Hematopoietic multipotent progenitor cell treated with erythropoietin and hydrocortisone succinate and interleukin-3 and kit ligand, for 17 days (in vitro differentiated cells): ENCODE data around the gene TTC16.

ENCODE experiments used
- DNase-seq: peaks from one replicate; pipeline ENCODE4 v3.0.0-alpha.2; 2015; ENCODE audit warnings: low spot score

The TTC16 gene

GRCh38 chr9:127720031-127720864 is 4.4 kb downstream of the TTC16 start:
- DNase-seq, result no peak

DNA sequence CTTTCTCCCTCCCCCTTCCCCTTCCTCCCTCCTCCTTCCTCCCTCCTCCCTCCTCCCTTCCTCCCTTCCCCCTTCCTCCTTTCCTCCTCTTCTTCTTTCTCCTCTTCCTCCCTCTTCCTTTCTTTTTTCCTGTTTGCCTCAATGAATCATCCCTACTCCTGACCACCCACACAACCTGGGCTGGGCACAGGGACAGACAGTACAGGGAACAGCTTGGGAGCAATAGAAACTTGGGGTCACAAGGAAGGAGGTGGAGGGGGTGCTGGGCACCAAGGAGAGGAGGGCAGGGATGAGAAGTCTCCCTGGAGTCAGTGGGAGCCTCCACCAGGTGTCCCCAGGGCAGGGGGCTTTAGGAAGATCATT is 5.0 kb downstream of the TTC16 start:
- no peak for DNase-seq

- DNase-seq, result no peak
Measured at GRCh38 chr9:127721391-127721821, 5.5 kb downstream of the TTC16 start.

- no peak for DNase-seq
Measured at GRCh38 chr9:127722055-127722745, 6.3 kb downstream of the TTC16 start.

GRCh38 chr9:127723013-127723412 is 7.1 kb downstream of the TTC16 start:
- no peak for DNase-seq

DNA sequence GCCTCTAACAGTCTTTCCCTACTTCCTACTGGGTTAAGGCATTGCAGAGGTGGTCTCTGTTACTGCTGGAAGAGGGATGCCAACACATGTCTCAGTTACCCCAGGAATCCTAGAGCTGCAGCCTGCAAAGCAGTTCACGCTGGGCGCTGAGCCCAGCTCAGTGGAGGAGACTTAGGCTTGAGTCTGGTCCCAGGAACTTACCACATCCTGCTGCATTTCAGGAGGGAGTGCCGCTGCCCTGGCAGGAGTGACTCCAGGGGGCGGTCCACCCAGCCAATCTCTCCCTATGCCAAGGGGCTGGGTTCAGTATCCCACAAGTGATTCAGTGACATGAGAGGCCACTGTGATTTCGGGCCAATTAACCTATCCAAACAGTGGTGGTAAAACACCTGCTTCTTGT is 7.6 kb downstream of the TTC16 start:
- DNase-seq, result no peak

- DNase-seq, result no peak
Measured at GRCh38 chr9:127724012-127724411, 8.1 kb downstream of the TTC16 start.

DNA sequence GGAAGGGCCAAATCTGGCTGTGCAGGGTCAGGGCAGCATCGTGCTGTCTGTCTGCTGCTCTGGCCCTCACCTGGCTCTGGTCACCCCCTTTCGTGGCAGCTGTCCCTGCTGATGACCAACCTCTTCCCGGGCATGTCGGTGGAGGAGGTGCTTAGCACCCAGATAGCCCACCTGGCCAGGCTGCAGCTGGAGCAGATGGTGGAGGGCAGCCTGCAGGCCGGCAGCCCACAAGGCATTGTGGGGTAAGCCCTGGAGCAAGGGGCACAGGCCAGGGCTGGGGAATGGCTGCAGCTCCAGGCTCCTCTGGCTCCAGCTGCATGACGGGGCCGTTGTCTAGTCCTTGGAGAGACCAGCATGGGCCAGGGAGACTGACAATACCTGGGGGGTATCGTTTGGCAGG is 11.0 kb downstream of the TTC16 start:
- DNase-seq, result no peak

DNA sequence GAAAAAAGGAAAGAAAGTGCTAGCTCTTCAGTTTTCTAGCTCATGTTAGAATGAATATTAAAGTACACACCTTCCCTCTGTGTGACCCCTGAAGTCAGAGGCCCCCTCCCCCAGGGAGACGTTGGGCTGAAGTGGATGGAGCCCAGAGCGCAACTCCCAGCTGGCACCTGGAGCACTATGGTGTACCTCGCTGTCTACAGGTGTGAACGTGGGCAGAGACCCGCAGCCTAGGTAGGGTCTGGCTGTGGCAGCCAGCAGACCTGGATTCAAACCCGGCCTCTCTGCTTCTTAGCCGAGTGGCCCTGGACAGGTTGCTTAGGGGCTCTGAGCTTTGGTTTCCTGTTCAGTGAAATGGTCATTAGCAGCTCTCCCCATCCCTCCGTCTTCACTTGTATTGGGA is 12.9 kb downstream of the TTC16 start:
- no peak for DNase-seq

DNA sequence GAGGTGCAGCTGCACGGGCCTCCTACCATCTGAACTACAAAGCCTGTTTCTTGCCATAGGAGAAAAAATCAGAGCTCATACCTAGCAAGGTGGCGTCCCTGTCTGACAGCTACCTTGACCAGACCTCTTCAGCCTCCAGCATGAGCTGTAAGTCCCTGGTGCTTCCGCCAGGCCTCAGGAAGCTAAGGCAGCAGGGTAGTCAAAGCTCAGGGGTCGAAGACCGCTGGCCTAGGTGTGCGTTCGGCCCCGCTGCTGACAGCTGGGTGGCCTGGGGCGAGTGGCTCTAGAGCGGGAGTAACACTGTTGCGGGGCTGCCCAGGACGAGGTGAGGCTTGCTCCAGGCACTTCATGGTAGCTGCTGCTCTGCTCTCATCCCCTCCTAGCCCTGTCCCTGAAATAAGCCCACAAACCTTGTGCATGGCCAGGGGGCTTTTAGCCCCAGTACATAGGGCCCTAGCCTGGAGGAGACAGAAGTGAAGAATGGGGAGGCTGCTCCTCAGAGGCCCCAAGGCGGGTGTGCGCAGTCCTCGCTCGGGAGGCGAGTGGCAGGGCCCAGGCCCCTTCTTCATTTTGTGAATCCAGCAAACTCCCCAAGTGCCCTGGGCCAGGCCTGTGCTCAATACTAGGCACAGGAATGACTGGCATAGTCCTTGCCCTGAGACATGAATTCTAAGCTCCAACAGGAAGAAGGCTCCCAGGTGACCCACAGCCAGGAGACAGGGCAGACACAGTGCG is 13.8 kb downstream of the TTC16 start:
- DNase-seq, result no peak

DNA sequence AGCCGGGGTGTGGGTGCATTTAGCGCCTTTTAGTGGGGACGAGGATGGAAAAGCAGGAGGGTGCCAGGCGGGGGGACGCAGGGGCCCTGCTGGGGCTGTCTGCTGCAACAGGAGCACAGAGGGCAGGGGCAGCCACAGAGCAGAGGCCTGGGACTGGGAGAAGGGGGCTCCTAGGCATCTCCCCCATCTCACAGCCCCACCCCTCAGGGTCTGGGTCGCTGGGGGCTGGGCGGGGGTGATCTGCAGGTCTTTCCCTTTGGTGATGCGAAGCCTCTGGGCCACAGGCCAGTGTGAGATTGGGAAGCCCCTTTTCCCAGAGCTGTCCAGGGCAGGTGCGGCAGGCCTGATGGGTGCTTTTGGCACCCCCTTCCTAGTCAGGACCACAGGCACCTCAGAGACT is 14.4 kb downstream of the TTC16 start:
- DNase-seq, result no peak

GRCh38 chr9:127730799-127731410 is 15.0 kb downstream of the TTC16 start:
- DNase-seq, result no peak

GRCh38 chr9:127731938-127732337 is 16.1 kb downstream of the TTC16 start:
- DNase-seq, result no peak

DNA sequence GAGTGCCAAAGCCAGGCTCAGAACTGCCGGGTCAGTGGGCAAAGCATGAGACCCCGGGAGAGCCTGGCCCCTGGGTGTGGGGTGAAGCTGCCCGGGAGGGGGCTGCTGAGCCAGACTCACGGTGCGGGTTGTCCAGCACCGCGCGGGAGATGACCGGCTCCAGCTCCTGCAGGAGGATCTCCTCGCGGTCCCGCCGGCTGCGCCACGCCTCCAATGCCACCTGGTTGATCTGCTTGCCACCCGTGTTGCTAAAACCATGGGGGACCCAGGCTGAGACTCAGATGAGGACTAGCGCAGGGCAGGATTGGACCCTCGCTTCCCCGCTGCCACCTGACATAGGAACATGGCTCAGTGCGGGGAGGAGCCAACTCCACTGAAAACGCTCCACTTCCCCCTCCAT is 16.6 kb downstream of the TTC16 start:
- DNase-seq, result no peak

GRCh38 chr9:127733614-127734013 is 17.7 kb downstream of the TTC16 start:
- no peak for DNase-seq

DNA sequence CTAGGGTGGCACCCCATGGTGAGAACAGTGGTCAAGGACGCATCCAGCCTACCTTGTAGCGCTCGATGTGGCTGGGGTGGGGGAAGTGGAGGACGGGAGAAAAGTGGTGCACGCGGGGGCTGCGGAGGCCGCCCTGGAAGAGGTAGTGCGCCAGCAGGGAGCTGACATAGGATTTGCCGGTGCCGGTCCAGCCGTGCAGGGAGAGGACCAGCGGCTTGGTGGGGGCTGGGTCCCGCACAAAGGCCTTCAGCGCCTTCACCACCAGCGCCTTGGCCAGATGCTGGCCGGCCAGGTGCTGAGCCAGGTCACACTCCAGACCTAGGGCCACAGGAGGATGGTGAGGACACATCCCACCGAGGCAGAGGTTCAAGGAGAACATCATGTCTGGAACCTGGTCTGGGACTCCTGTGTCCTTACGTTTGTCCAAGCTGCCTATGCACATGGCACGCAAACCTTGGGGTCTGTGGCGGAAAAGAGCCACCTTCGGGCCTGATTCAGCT is 18.4 kb downstream of the TTC16 start:
- no peak for DNase-seq

- DNase-seq, result peak; percentile 98
Measured at GRCh38 chr9:127734747-127735529, 19.1 kb downstream of the TTC16 start, which contains the start of gene TOR2A. Gene TOR2A, minus strand, starts transcription at chr9:127735294. Its CDS starts 24 bp downstream, at chr9:127735270.

GRCh38 chr9:127735530-127736185 is 19.8 kb downstream of the TTC16 start:
- no peak for DNase-seq

GRCh38 chr9:127738666-127739065 is 22.8 kb downstream of the TTC16 start:
- DNase-seq, result no peak

- DNase-seq, result no peak
Measured at GRCh38 chr9:127739614-127740330, 23.9 kb downstream of the TTC16 start.
